ENCODE results near the gene TIAM2. TPM values are rescaled to one million over a fixed set of nuclear protein-coding genes. Genes with fewer than 3 reads are reported as not detected.

TIAM2 gene
- total and polyA plus RNA-seq, 2 donors (not counting 3 experiments of a cell fraction or from before 2014, with no cell fraction given), result 9.6 to 18.5 TPM

GRCh38 chr6:155273431-155273830, 278.3 kb downstream of the TIAM2 start:
- no peaks in the 10 kb centered on the region for H3K27me3 ChIP-seq (ENCODE audit: control insufficient read depth in 2 of 2, insufficient read depth in 2 of 2, low read length in 2 of 2)
- BruUV-seq (replicated peaks), result no TSS peak
- no peaks in the 10 kb centered on the region for H3K9me3 ChIP-seq (replicated peaks; ENCODE audit: control insufficient read depth, insufficient read depth, low read length)
- POLR2A ChIA-PET, result no interaction called here
- FAIRE-seq (peak; percentile 38), DNase-seq (ENCODE audit: low read depth, low spot score) (peak; percentile 88)
- peaks cover 20% of the 10 kb centered on the region for H3K79me2 ChIP-seq (ENCODE audit: control insufficient read depth, insufficient read depth, low read length)
- H3K36me3 ChIP-seq (ENCODE audit: control insufficient read depth in 2 of 2, extremely low read depth in 1 of 2, insufficient read depth in 2 of 2, low read length in 2 of 2), result peaks cover 0 to 6% of the 10 kb centered on the region in 2 experiments
- dilution Hi-C loops (cut with MboI; ENCODE audit: extremely low pct_ligation_motif_present, low sequenced_read_pairs), result no loop called here
- H3K27ac ChIP-seq (ENCODE audit: insufficient read depth, low read depth, low read length), result peak overlapping the region; percentile 97
- H3K4me3 ChIP-seq (replicated peaks in 1 of 3; ENCODE audit: insufficient read depth in 1 of 3, low read depth in 1 of 3, low read length in 3 of 3), result no peak overlapping the region
- H3K9ac ChIP-seq (replicated peaks; ENCODE audit: extremely low read depth, insufficient read depth, low read length), result peak overlapping the region; percentile 81
- H3K4me2 ChIP-seq (ENCODE audit: insufficient read depth, low read length), result peak overlapping the region; percentile 48
- H4K20me1 ChIP-seq (replicated peaks; ENCODE audit: control insufficient read depth, extremely low read depth, insufficient read depth, low read length), result no peaks in the 10 kb centered on the region
- intact Hi-C loops (cut with micrococcal nuclease), result loop anchor here (1.0 kb wide), 2 partner anchors 41 to 84 kb away; partner anchors contain the start of gene TFB1M
- CTCF ChIA-PET, result interaction anchor here (0.8 to 1.2 kb wide), 3 partner anchors 44 to 405 kb away, joined by 3 to 4 read pairs (median 3); no protein-coding TSS in a partner anchor
- TF ChIP-seq POLR2AphosphoS5 (IDR thresholded peaks at IDR 0.05; ENCODE audit: insufficient read depth, low read depth, low read length), result peak; percentile 56
- TF ChIP-seq, protein P1, sequence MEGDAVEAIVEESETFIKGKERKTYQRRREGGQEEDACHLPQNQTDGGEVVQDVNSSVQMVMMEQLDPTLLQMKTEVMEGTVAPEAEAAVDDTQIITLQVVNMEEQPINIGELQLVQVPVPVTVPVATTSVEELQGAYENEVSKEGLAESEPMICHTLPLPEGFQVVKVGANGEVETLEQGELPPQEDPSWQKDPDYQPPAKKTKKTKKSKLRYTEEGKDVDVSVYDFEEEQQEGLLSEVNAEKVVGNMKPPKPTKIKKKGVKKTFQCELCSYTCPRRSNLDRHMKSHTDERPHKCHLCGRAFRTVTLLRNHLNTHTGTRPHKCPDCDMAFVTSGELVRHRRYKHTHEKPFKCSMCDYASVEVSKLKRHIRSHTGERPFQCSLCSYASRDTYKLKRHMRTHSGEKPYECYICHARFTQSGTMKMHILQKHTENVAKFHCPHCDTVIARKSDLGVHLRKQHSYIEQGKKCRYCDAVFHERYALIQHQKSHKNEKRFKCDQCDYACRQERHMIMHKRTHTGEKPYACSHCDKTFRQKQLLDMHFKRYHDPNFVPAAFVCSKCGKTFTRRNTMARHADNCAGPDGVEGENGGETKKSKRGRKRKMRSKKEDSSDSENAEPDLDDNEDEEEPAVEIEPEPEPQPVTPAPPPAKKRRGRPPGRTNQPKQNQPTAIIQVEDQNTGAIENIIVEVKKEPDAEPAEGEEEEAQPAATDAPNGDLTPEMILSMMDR (IDR thresholded peaks at IDR 0.05; ENCODE audit: extremely low read depth in 1 of 2, insufficient read depth in 1 of 2, low read depth in 1 of 2, low read length in 2 of 2), result no peak
- TF ChIP-seq POLR2A (IDR thresholded peaks at IDR 0.05; ENCODE audit: low read depth, low read length), result no peak
- TF ChIP-seq MAX (IDR thresholded peaks at IDR 0.05; ENCODE audit: insufficient read depth, insufficient read length), result no peak
- TF ChIP-seq GATA2 (IDR thresholded peaks at IDR 0.05; ENCODE audit: insufficient read depth, insufficient read length, low read depth, low read length), result peak; percentile 76
- peak; percentile 64 for TF ChIP-seq JUN (IDR thresholded peaks at IDR 0.05; ENCODE audit: borderline replicate concordance, insufficient read depth, insufficient read length, low read depth)
- TF ChIP-seq FOS (IDR thresholded peaks at IDR 0.05; ENCODE audit: borderline replicate concordance, insufficient read depth, low read length), result peak; percentile 54
- no peak for TF ChIP-seq EZH2 (IDR thresholded peaks at IDR 0.05; ENCODE audit: borderline replicate concordance, low read depth, low read length, severe bottlenecking)
- TF ChIP-seq MYC (IDR thresholded peaks at IDR 0.05; ENCODE audit: low read depth, low read length), result no peak
- H2AFZ ChIP-seq (ENCODE audit: low read depth, low read length), result no peak overlapping the region
- no peaks in the 10 kb centered on the region for H3K9me1 ChIP-seq (replicated peaks; ENCODE audit: control insufficient read depth, extremely low read depth, insufficient read depth, low read length)
- H3K4me1 ChIP-seq (ENCODE audit: control insufficient read depth, extremely low read depth, insufficient read depth, low read length), result peaks cover 41% of the 10 kb centered on the region

Measured in endothelial cell of umbilical vein (primary cell).